Lower lobe of right lung (tissue), 2 donors: ENCODE results near the gene HPSE2. TPM values are rescaled to one million over a fixed set of nuclear protein-coding genes. Genes with fewer than 3 reads are reported as not detected.

Experiments used
- ATAC-seq, 2 donors: fragments of 200-7000 bp; cut with Tn5 transposase; one replicate each; pipeline ENCODE4 v1.9.1; 2020 to 2022; ENCODE audit warnings: mild to moderate bottlenecking in 2 of 2, moderate library complexity in 2 of 2
- DNase-seq: peaks from one replicate; pipeline ENCODE4 v3.0.0-alpha.2; 2020
- H3K27ac ChIP-seq: fragments of 200-600 bp; one replicate; pipeline ENCODE4 v1.8.0; 2022
- H3K27me3 ChIP-seq: fragments of 200-600 bp; one replicate; pipeline ENCODE4 v1.8.0; 2022; ENCODE audit warnings: low read depth
- H3K36me3 ChIP-seq: fragments of 200-600 bp; one replicate; pipeline ENCODE4 v1.8.0; 2022; ENCODE audit warnings: mild to moderate bottlenecking
- H3K4me1 ChIP-seq: fragments of 200-600 bp; one replicate; pipeline ENCODE4 v1.8.0; 2022
- H3K4me3 ChIP-seq: fragments of 200-600 bp; one replicate; pipeline ENCODE4 v1.8.0; 2022; ENCODE audit warnings: mild to moderate bottlenecking
- H3K9me3 ChIP-seq: fragments of 200-600 bp; one replicate; pipeline ENCODE4 v1.8.0; 2022
- intact Hi-C: fragments of 100-400 bp; cut with DNase I; formaldehyde crosslinking; loops from one replicate; pipeline ENCODE4 v1.11.0; 2022
- microRNA-seq: library from miRNA; unstranded; fragments of <30 nt; microRNA quantifications from one replicate; pipeline ENCODE4 v1.2.0, GENCODE V29; 2020; ENCODE audit warnings: borderline number of aligned reads
- total RNA-seq: library from RNA; stranded (reverse); fragmentation: NEBNext Ultra II Directional; extraction: Animal tissue kit (Norgen Biotek cat#: 25700); gene quantifications from one replicate; pipeline ENCODE4 v1.2.1, GENCODE V29; 2021
- TF ChIP-seq, protein P1 (sequence below): fragments of 200-600 bp; IDR thresholded peaks from one replicate; pipeline ENCODE4 v1.8.0; 2022; ENCODE audit warnings: antibody characterized with exemption, mild to moderate bottlenecking
- donor health status: DM: no; HTN: yes; CAD: no; lungs with severe emphysema.

HPSE2 gene
- total RNA-seq, 1 donor from 2014 or later: 0.77 TPM

DNA sequence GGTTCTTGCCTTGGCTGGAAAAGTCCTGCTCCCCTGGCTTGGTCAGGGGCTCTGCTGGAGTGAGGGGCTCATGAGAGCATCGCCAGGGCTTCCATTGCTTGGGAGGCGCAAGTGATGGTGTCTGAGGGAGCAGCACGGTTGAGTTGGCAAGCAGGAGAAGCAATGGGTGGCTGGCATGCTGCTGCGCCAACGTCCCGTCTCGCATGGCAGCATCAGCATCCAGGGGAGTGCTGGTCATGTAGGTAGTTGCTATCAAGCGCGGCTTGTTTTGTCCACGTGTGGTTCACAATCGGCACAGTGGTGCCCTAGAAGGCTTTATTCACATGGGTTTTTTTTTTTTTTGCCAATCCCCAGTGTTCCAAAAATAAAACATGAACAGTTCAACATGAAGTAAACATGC is 824.5 kb downstream of the HPSE2 start:
- no peaks in the 10 kb centered on the region for H3K27me3 ChIP-seq
- ATAC-seq: no peak
- H3K9me3 ChIP-seq: no peaks in the 10 kb centered on the region
- H3K4me1 ChIP-seq: peaks cover 30% of the 10 kb centered on the region
- intact Hi-C loops: no loop called here
- no peak overlapping the region for H3K4me3 ChIP-seq
- no peak overlapping the region for H3K27ac ChIP-seq
- H3K36me3 ChIP-seq: peaks cover 5% of the 10 kb centered on the region
- no peak for DNase-seq
- TF ChIP-seq, protein P1, sequence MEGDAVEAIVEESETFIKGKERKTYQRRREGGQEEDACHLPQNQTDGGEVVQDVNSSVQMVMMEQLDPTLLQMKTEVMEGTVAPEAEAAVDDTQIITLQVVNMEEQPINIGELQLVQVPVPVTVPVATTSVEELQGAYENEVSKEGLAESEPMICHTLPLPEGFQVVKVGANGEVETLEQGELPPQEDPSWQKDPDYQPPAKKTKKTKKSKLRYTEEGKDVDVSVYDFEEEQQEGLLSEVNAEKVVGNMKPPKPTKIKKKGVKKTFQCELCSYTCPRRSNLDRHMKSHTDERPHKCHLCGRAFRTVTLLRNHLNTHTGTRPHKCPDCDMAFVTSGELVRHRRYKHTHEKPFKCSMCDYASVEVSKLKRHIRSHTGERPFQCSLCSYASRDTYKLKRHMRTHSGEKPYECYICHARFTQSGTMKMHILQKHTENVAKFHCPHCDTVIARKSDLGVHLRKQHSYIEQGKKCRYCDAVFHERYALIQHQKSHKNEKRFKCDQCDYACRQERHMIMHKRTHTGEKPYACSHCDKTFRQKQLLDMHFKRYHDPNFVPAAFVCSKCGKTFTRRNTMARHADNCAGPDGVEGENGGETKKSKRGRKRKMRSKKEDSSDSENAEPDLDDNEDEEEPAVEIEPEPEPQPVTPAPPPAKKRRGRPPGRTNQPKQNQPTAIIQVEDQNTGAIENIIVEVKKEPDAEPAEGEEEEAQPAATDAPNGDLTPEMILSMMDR: no peak

DNA sequence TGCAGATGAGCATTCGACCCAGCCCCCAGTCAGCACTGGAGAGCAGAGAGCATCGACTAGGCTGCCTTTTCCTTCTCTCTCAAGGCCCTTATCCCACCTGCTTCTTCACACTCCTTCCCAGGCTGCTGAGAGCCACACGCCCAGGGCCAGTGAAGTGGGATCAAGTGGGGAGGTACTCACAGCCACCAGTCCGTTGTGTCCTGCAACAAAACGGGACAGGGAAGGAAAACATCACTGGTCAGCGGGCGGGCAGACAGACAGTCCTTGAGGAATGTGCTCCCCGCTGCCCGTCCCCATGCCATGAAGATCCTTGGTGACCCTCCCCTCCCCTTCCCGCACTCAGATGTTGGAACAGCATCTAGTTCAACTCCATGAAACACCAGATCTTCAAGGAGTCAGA is 824.9 kb downstream of the HPSE2 start:
- H3K27ac ChIP-seq: no peak overlapping the region
- intact Hi-C loops: no loop called here

DNA sequence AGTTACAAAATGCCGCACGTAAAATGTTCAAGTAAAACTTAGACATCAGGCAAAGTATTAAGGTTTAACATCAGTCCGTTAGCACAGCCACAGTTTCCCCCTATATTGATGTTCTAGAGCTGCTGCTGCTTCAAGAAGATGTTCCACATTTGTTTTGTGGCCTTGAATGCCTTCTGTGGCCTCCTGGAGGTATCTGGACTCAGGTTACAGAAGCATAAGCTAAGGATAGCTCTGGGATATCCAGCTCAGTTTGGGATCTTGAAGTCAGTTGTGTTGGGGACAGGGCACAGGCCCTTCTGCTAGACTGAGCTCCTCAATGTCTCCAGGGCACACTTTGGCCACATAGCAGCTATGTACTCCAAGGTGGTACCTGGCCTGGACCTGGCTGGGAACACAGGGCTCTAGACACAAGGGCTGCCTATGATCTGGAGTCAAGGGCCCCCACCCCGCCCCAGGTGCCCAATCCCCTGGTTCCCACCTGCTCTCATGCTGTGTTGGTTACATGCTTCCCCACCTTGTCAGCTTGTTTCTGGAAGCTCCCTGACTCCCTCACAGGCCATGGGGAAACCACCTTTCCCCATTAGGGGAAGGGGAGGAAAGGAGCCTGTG is 825.4 kb downstream of the HPSE2 start:
- Histone ChIP-seq H3K9me3 (no peaks in the 10 kb centered on the region), H3K27ac (no peak overlapping the region), H3K27me3 (no peaks in the 10 kb centered on the region), H3K4me1 (peaks cover 25% of the 10 kb centered on the region), H3K36me3 (no peaks in the 10 kb centered on the region), H3K4me3 (no peak overlapping the region)
- TF ChIP-seq, protein P1: no peak
- ATAC-seq (no peak), DNase-seq (no peak)
- intact Hi-C loops: no loop called here

More for the DNA sequence above, 824.9 kb downstream of the HPSE2 start:
- H3K9me3 ChIP-seq: no peaks in the 10 kb centered on the region
- DNase-seq (no peak), ATAC-seq (peak in 1 of 2 donors; percentile 10)
- H3K36me3 ChIP-seq: peaks cover 1% of the 10 kb centered on the region
- H3K4me3 ChIP-seq: no peak overlapping the region
- H3K27me3 ChIP-seq: no peaks in the 10 kb centered on the region
- peaks cover 30% of the 10 kb centered on the region for H3K4me1 ChIP-seq
- TF ChIP-seq, protein P1: no peak

DNA sequence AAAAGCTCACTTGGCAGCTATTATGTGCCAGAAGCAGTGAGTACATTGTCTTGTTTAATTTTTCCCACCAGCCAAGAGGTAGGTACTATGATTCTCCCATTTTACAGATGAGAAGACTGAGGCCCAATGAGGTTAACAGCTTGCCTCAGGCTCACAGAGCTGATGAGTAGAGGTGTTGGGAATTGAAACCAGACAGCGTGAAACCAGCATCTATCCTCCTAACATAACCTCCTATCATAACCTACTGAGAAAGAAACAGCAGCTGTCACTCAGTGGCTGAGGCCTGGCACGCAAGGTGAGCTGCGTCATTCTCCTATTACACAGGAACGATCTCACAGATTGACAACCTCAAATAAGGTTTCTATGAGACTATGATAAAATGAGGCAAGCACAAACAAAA is 826.9 kb downstream of the HPSE2 start:
- Histone ChIP-seq H3K27ac (no peak overlapping the region), H3K27me3 (no peaks in the 10 kb centered on the region), H3K36me3 (no peaks in the 10 kb centered on the region), H3K9me3 (no peaks in the 10 kb centered on the region), H3K4me3 (no peak overlapping the region), H3K4me1 (peaks cover 18% of the 10 kb centered on the region)
- TF ChIP-seq, protein P1: no peak
- intact Hi-C loops: no loop called here
- ATAC-seq (no peak), DNase-seq (no peak)

DNA sequence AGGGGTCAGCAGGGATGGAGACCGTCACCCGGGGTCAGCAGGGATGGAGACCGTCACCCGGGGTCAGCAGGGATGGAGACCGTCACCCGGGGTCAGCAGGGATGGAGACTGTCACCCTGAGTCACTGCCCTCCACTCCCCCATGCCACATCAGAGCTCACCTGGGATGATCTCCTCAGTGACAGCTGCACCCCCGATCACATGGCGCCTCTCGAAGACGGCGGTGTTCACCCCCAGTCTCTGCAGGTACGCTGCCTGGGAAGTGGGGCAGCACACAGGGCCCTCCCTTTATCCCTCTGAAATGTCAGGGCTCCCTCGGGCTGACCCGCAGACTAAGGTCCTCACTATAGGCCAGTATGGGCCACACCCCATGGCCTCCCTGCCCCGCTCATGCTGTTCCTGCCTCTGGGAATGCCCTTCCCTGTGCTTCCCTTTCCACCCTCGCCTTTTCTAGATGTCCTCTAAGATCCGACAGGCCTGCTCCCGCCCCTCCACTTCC is 827.9 kb downstream of the HPSE2 start:
- ATAC-seq: no peak
- TF ChIP-seq, protein P1: no peak
- DNase-seq: no peak
- intact Hi-C loops: no loop called here
- H3K9me3 ChIP-seq: no peaks in the 10 kb centered on the region
- H3K27ac ChIP-seq: no peak overlapping the region
- H3K27me3 ChIP-seq: no peaks in the 10 kb centered on the region
- H3K4me1 ChIP-seq: peaks cover 16% of the 10 kb centered on the region
- no peak overlapping the region for H3K4me3 ChIP-seq
- H3K36me3 ChIP-seq: no peaks in the 10 kb centered on the region

Small RNA genes within 50 kb of the gene (microRNA-seq; reads per million reads assigned to microRNA genes)
- gene MIR4685 (2.0 reads per million), gene MIR6507 (not detected)

Other genes with a start within 250 kb of the HPSE2 start
- gene CNNM1, start 93.5 kb upstream of the HPSE2 start, total RNA-seq: 0.35 TPM
- 16.9 TPM for gene GOT1, start 194.8 kb upstream of the HPSE2 start, total RNA-seq